Lower lobe of right lung (tissue), 2 donors: ENCODE data around the gene UXT. TPM values are rescaled to one million over a fixed set of nuclear protein-coding genes. Genes with fewer than 3 reads are reported as not detected.

Experiments used
- ATAC-seq, 2 donors: fragments of 200-7000 bp; cut with Tn5 transposase; one replicate each; pipeline ENCODE4 v1.9.1; 2020 to 2022; ENCODE audit warnings: mild to moderate bottlenecking in 2 of 2, moderate library complexity in 2 of 2
- DNase-seq: peaks from one replicate; pipeline ENCODE4 v3.0.0-alpha.2; 2020
- H3K27ac ChIP-seq: fragments of 200-600 bp; one replicate; pipeline ENCODE4 v1.8.0; 2022
- H3K27me3 ChIP-seq: fragments of 200-600 bp; one replicate; pipeline ENCODE4 v1.8.0; 2022; ENCODE audit warnings: low read depth
- H3K36me3 ChIP-seq: fragments of 200-600 bp; one replicate; pipeline ENCODE4 v1.8.0; 2022; ENCODE audit warnings: mild to moderate bottlenecking
- H3K4me1 ChIP-seq: fragments of 200-600 bp; one replicate; pipeline ENCODE4 v1.8.0; 2022
- H3K4me3 ChIP-seq: fragments of 200-600 bp; one replicate; pipeline ENCODE4 v1.8.0; 2022; ENCODE audit warnings: mild to moderate bottlenecking
- H3K9me3 ChIP-seq: fragments of 200-600 bp; one replicate; pipeline ENCODE4 v1.8.0; 2022
- CTCF ChIP-seq: fragments of 200-600 bp; IDR thresholded peaks from one replicate; pipeline ENCODE4 v1.8.0; 2022; ENCODE audit warnings: antibody characterized with exemption, mild to moderate bottlenecking
- intact Hi-C: fragments of 100-400 bp; cut with DNase I; formaldehyde crosslinking; loops from one replicate; pipeline ENCODE4 v1.11.0; 2022
- total RNA-seq: library from RNA; stranded (reverse); fragmentation: NEBNext Ultra II Directional; extraction: Animal tissue kit (Norgen Biotek cat#: 25700); gene quantifications from one replicate; pipeline ENCODE4 v1.2.1, GENCODE V29; 2021
- donor health status: DM: no; HTN: yes; CAD: no; lungs with severe emphysema.

UXT gene
- total RNA-seq, 1 donor from 2014 or later, result 85.5 TPM

- DNase-seq (no peak), ATAC-seq (no peak)
- H3K27ac ChIP-seq, result no peak overlapping the region
- intact Hi-C loops, result no loop called here
- no peak for TF ChIP-seq CTCF
- H3K9me3 ChIP-seq, result no peaks in the 10 kb centered on the region
- no peaks in the 10 kb centered on the region for H3K27me3 ChIP-seq
- H3K4me1 ChIP-seq, result peaks cover under 1% of the 10 kb centered on the region
- H3K4me3 ChIP-seq, result no peak overlapping the region
- no peaks in the 10 kb centered on the region for H3K36me3 ChIP-seq
These were observed 5.8 kb upstream of the UXT start for GRCh38 chrX:47664737-47665136.

- no peaks in the 10 kb centered on the region for H3K27me3 ChIP-seq
- no peak for ATAC-seq
- H3K27ac ChIP-seq, result no peak overlapping the region
- TF ChIP-seq CTCF, result no peak
- H3K9me3 ChIP-seq, result no peaks in the 10 kb centered on the region
- intact Hi-C loops, result no loop called here
- H3K4me1 ChIP-seq, result peaks cover 10% of the 10 kb centered on the region
- H3K36me3 ChIP-seq, result peaks cover 3% of the 10 kb centered on the region
- H3K4me3 ChIP-seq, result no peak overlapping the region
- no peak for DNase-seq
These were observed 3.2 kb upstream of the UXT start for GRCh38 chrX:47662144-47662657.

GRCh38 chrX:47661539-47661938 is 2.6 kb upstream of the UXT start:
- no peaks in the 10 kb centered on the region for H3K9me3 ChIP-seq
- no peak for ATAC-seq
- H3K36me3 ChIP-seq, result peaks cover 10% of the 10 kb centered on the region
- no peak overlapping the region for H3K27ac ChIP-seq
- peaks cover 10% of the 10 kb centered on the region for H3K4me1 ChIP-seq
- H3K4me3 ChIP-seq, result no peak overlapping the region
- DNase-seq, result no peak
- no peak for TF ChIP-seq CTCF
- intact Hi-C loops, result no loop called here
- H3K27me3 ChIP-seq, result no peaks in the 10 kb centered on the region

- DNase-seq, result no peak
- no peak for ATAC-seq
- H3K4me1 ChIP-seq, result peaks cover 10% of the 10 kb centered on the region
- intact Hi-C loops, result no loop called here
- peaks cover 28% of the 10 kb centered on the region for H3K36me3 ChIP-seq
- no peaks in the 10 kb centered on the region for H3K9me3 ChIP-seq
- H3K4me3 ChIP-seq, result peak overlapping the region; percentile 65
- TF ChIP-seq CTCF, result no peak
- H3K27me3 ChIP-seq, result no peaks in the 10 kb centered on the region
- H3K27ac ChIP-seq, result peak overlapping the region; percentile 98
These were observed 394 bp upstream of the UXT start for GRCh38 chrX:47659421-47659726.

GRCh38 chrX:47658301-47658683 is 688 bp downstream of the UXT start:
- no peak for ATAC-seq
- intact Hi-C loops, result no loop called here

More at GRCh38 chrX:47658301-47658683, 688 bp downstream of the UXT start:
- Histone ChIP-seq H3K27ac (peak overlapping the region; percentile 98), H3K4me1 (peaks cover 10% of the 10 kb centered on the region), H3K4me3 (peak overlapping the region; percentile 65), H3K27me3 (no peaks in the 10 kb centered on the region), H3K9me3 (no peaks in the 10 kb centered on the region), H3K36me3 (peaks cover 30% of the 10 kb centered on the region)
- DNase-seq, result no peak
- TF ChIP-seq CTCF, result no peak
